A673 (cell line): ENCODE measurements around the gene ROBO3. TPM values are rescaled to one million over a fixed set of nuclear protein-coding genes. Genes with fewer than 3 reads are reported as not detected.

ENCODE experiments used
- BruUV-seq: library from RNA; stranded (reverse); fragments of 400-500 nt; replicated peaks from 2 replicates; lab custom pipeline; 2021; lab: Mats Ljungman, UMichigan
- CTCF ChIA-PET: fragments of 300-600 bp; sonication (Branson Sonifier 250); formaldehyde crosslinking; loops from one replicate; lab custom pipeline; 2022; ENCODE audit warnings: antibody characterized with exemption; lab: Charles Lee
- POLR2A ChIA-PET: fragments of 300-600 bp; sonication (Branson Sonifier 250); formaldehyde crosslinking; loops from one replicate; lab custom pipeline; 2022; ENCODE audit warnings: antibody characterized with exemption; ENCODE audit not compliant: low non-redundant PET; lab: Charles Lee
- DNase-seq: peaks from one replicate; pipeline ENCODE4 v3.0.0-alpha.2; 2015; ENCODE audit warnings: low spot score
- H3K27ac ChIP-seq: fragments of 200-600 bp; sonication (generic); 2 replicates; pipeline ENCODE4 v1.5.1; 2016; ENCODE audit warnings: mixed run types, low read depth, mild to moderate bottlenecking, mixed read lengths, antibody characterized with exemption, low read length; ENCODE audit not compliant: poor library complexity, severe bottlenecking
- H3K27me3 ChIP-seq: fragments of 200-600 bp; sonication (generic); replicated peaks from 2 replicates; pipeline ENCODE4 v1.6.1; 2017; ENCODE audit warnings: mixed run types, low read depth, mild to moderate bottlenecking, mixed read lengths, antibody characterized with exemption, low read length; ENCODE audit not compliant: insufficient read depth, poor library complexity
- H3K36me3 ChIP-seq: fragments of 200-600 bp; sonication (generic); 2 replicates; pipeline ENCODE4 v1.6.1; 2016; ENCODE audit warnings: mixed run types, mild to moderate bottlenecking, mixed read lengths, antibody characterized with exemption, low read length; ENCODE audit not compliant: insufficient read depth, poor library complexity, severe bottlenecking
- H3K4me1 ChIP-seq: fragments of 200-600 bp; sonication (generic); 2 replicates; pipeline ENCODE4 v1.6.1; 2017; ENCODE audit warnings: mixed run types, mild to moderate bottlenecking, mixed read lengths, antibody characterized with exemption, low read length; ENCODE audit not compliant: insufficient read depth, poor library complexity, severe bottlenecking
- H3K4me3 ChIP-seq: fragments of 200-600 bp; sonication (generic); 2 replicates; pipeline ENCODE4 v1.5.1; 2016; ENCODE audit warnings: low read depth, mixed run types, mild to moderate bottlenecking, mixed read lengths, low read length; ENCODE audit not compliant: poor library complexity, severe bottlenecking
- H3K9me3 ChIP-seq: fragments of 200-600 bp; sonication (generic); 2 replicates; pipeline ENCODE4 v1.6.1; 2016; ENCODE audit warnings: mixed run types, low read depth, mild to moderate bottlenecking, mixed read lengths, antibody characterized with exemption, low read length; ENCODE audit not compliant: poor library complexity, severe bottlenecking
- CTCF ChIP-seq: fragments of 300-800, 200-600 bp; sonication (generic); conservative IDR thresholded peaks from 2 replicates; pipeline ENCODE4 v1.5.1; 2017; ENCODE audit warnings: low read depth, mild to moderate bottlenecking, antibody characterized with exemption, low read length, moderate library complexity, mixed read lengths
- EZH2 ChIP-seq: fragments of 200-600 bp; sonication (generic); IDR thresholded peaks from 2 replicates; pipeline ENCODE4 v1.6.1; 2017; ENCODE audit warnings: borderline replicate concordance, low read depth, mild to moderate bottlenecking, mixed read lengths, antibody characterized with exemption, low read length; ENCODE audit not compliant: poor library complexity, severe bottlenecking
- intact Hi-C: fragments of 100-400 bp; cut with micrococcal nuclease; formaldehyde crosslinking; loops from one replicate; pipeline ENCODE4 v1.10.0; 2022; ENCODE audit not compliant: unreplicated experiment
- total RNA-seq: library from RNA; stranded (reverse); gene quantifications from 2 replicates; pipeline ENCODE4 v1.2.3, GENCODE V29; 2021

ROBO3 gene
- total RNA-seq, 1 experiment from 2014 or later = 2.3 TPM

GRCh38 chr11:124891373-124891861 is 26.2 kb downstream of the ROBO3 start:
- Histone ChIP-seq H3K9me3 (no peaks in the 10 kb centered on the region), H3K27ac (no peak overlapping the region), H3K4me3 (no peak overlapping the region), H3K27me3 (peaks cover 23% of the 10 kb centered on the region), H3K36me3 (no peaks in the 10 kb centered on the region), H3K4me1 (no peaks in the 10 kb centered on the region)
- POLR2A ChIA-PET = no interaction called here
- no peak for TF ChIP-seq CTCF
- TF ChIP-seq EZH2 = no peak
- DNase-seq = no peak
- intact Hi-C loops = no loop called here
- BruUV-seq = no TSS peak
- CTCF ChIA-PET = no interaction called here

- intact Hi-C loops = no loop called here
- ChIA-PET POLR2A (no interaction called here), CTCF (no interaction called here)
- H3K27ac ChIP-seq = no peak overlapping the region
- no TSS peak for BruUV-seq
- DNase-seq = no peak
- TF ChIP-seq EZH2 (no peak), CTCF (no peak)
- H3K4me1 ChIP-seq = no peaks in the 10 kb centered on the region
- no peaks in the 10 kb centered on the region for H3K36me3 ChIP-seq
- H3K27me3 ChIP-seq = peaks cover 20% of the 10 kb centered on the region
- no peak overlapping the region for H3K4me3 ChIP-seq
- no peaks in the 10 kb centered on the region for H3K9me3 ChIP-seq
These were observed 26.9 kb downstream of the ROBO3 start for GRCh38 chr11:124892146-124892545.

GRCh38 chr11:124892750-124893454 is 27.7 kb downstream of the ROBO3 start:
- intact Hi-C loops = no loop called here
- CTCF ChIA-PET = no interaction called here
- Histone ChIP-seq H3K4me3 (no peak overlapping the region), H3K27ac (no peak overlapping the region), H3K36me3 (no peaks in the 10 kb centered on the region), H3K9me3 (no peaks in the 10 kb centered on the region), H3K4me1 (no peaks in the 10 kb centered on the region), H3K27me3 (peaks cover 18% of the 10 kb centered on the region)
- BruUV-seq = no TSS peak
- TF ChIP-seq EZH2 = no peak
- TF ChIP-seq CTCF = no peak
- no peak for DNase-seq
- POLR2A ChIA-PET = no interaction called here
